ENCODE measurements around the gene DIP2A.

DNA sequence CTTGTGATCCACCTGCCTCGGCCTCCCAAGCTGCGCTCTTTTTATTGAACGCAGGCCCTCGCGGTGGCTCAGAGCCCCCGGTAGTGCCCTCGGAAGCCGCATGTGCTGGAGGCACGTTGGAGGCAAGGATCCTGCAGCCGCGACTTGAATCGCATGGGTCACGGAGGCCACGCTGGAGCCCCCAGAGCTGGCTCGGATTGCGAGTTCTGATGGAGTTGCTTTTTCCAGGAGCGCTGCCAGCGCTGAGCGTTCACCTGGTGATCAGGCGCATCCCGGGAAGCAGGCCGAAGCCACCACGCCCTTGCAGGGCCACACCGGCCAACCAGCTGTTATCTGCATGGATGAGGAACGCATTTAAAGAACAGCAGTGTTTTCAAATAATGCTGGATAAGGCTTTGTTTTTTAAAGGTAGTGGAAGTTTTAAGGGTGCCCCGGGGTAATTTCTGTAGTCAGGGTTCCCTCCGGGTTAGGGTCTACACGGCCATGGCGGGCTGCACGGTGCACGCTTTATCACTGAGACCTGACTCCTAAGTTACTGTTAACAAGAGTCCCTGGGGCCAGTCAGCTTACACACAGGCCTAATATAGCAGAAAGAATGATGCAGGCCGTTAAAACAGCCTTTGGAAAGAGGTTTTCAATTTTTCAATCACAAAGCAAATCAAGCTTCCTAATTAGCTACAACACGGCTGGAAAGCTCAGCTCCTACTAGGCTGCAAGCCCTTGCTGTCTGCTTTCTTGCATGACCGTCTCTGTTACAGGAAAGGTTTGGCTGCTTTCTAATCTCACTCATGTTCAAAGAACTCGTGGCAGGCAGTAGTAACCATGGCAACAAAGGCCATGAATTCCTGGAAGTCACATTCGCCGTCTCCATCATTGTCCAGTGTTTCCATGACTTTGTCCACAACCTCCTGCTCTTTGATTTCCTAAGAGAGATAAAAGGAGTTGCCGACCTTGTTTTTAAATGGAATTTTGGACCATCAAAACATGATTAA, 140.2 kb downstream of the DIP2A start:
- TF ChIP-seq, protein P1, sequence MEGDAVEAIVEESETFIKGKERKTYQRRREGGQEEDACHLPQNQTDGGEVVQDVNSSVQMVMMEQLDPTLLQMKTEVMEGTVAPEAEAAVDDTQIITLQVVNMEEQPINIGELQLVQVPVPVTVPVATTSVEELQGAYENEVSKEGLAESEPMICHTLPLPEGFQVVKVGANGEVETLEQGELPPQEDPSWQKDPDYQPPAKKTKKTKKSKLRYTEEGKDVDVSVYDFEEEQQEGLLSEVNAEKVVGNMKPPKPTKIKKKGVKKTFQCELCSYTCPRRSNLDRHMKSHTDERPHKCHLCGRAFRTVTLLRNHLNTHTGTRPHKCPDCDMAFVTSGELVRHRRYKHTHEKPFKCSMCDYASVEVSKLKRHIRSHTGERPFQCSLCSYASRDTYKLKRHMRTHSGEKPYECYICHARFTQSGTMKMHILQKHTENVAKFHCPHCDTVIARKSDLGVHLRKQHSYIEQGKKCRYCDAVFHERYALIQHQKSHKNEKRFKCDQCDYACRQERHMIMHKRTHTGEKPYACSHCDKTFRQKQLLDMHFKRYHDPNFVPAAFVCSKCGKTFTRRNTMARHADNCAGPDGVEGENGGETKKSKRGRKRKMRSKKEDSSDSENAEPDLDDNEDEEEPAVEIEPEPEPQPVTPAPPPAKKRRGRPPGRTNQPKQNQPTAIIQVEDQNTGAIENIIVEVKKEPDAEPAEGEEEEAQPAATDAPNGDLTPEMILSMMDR (conservative IDR thresholded peaks at IDR 0.05): no peak
- TF ChIP-seq ZFX (IDR thresholded peaks at IDR 0.05): no peak

Data from C4-2B (cell line).